Measurements from ENCODE around the gene CIB2.
A peak's percentile ranks its signal among the peaks of the same experiment; 100 is the strongest.

CIB2 gene

GRCh38 chr15:78107471-78107870, 23.8 kb downstream of the CIB2 start:
- DNase-seq (ENCODE audit: low read depth in 2 of 2): no peak

- DNase-seq (ENCODE audit: low read depth in 2 of 2): no peak
These were observed 25.6 kb downstream of the CIB2 start for GRCh38 chr15:78105476-78106241.

DNA sequence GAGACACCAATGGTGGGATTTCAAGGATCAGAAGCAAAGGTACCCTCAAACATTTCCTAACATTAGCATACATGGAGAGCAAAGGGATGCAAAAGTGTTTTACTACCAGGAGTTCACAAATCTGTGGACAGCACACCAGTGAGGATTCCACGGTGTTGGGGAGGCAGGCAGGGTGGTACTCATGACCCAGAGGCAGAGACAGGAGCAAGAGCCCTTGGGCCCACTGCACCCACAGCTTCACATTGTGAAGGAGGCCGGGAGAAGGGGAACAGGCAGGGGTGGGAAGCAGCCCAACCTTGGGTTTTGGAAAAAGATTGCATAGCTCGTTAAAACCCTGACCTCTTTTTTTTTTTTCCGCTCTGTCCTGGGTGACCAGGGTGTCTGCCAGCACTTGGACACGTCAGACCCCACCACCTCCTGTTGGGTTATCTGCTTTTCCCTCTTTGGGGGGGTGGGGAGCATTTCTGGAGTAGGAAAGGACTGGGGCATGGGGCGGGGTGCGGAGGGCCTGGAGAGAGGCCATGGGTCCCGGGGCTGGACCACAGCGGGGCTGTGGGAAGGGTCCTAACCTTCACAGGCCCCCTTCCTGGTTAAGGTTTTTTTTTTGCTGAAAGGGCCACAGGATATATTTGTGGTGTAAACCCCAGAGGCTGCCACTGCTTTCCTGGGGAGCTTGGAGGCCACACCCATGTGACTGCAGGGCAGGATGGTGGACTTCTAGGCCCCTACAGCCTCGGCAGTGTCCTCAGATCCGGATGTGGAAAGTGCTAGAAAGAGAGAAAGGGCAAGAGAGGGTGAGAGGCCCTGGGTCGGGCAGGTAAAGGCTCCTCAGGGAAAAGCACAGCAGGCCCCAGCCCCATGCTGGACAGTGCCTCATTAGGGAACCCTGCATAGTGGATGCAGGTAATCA, 26.4 kb downstream of the CIB2 start:
- no peak for DNase-seq (ENCODE audit: low read depth in 2 of 2)

- DNase-seq (ENCODE audit: low read depth in 2 of 2): no peak
These were observed 27.1 kb downstream of the CIB2 start for GRCh38 chr15:78104119-78104479.

DNA sequence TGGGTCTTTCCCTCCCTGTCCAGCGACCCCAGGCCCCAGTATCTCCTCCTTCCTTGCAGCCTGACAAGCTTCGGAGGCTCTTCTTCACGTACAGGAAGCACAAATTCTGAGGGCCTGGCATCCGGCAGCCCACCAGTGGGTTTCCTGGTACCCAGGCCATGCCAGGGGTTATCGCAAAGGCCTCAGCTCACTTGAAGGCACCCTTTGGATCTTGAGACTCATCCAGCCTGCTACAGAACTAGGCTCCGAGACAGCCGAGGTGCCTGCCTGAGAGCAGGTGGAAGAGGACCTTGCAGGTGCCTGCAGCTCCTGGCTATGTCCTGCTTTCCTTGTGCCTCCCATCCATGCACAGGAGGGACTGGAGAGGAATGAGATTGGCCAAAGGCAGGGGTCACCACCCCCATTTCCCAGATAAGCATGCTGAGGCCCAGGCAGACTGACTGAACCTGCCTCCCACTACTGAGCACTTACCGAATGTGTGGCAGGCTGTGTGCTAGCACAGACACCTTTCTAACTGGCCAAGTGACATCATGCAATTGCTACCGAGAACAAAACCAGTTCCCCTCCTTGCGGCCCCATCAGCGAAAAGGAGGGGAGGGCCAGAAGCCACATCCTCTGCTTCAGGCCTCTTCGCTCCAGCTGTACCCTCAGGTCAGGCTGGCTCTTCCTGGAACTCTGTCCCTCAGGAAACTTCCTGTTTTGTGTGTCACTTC, 27.7 kb downstream of the CIB2 start:
- DNase-seq (ENCODE audit: low read depth in 2 of 2): no peak

DNA sequence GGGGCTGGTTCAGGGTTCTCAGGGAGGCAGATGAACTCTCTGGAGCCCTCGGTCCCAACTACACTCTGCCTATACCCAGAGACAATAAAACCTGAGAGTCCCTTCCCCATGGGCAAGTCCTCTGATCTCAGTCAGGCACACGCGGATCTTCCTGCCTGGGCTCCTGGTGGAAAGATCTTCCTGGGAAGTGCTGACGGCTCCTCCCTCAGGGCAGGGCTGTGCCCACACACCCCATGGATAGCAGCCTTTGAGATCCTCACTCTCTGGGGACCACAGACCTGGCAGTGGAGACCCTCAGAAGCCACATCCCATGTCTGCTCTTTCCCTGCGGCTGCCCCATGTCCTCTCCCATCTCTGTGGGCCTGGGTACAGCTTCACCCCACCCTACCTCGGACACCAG, 28.5 kb downstream of the CIB2 start:
- DNase-seq (ENCODE audit: low read depth in 2 of 2): no peak

DNA sequence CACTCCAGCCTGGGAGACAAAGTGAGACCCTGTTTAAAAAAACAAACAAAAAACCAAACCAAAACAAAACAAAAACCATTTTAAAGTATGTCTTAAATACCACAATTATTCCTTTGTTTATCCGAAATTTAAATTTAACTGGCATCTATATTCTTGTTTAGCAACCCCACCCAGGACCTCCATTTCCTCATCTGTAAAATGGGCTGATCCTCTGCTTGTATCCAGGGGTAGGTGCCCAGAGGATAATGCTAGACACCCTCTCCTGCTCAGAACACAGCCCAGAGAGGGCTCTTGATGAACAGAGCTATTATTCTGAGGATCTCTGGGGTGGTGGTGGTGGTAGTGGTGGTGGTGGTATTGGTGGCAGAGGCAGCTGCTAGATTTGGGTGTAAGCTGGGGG, 29.0 kb downstream of the CIB2 start:
- DNase-seq (ENCODE audit: low read depth in 2 of 2): no peak

DNA sequence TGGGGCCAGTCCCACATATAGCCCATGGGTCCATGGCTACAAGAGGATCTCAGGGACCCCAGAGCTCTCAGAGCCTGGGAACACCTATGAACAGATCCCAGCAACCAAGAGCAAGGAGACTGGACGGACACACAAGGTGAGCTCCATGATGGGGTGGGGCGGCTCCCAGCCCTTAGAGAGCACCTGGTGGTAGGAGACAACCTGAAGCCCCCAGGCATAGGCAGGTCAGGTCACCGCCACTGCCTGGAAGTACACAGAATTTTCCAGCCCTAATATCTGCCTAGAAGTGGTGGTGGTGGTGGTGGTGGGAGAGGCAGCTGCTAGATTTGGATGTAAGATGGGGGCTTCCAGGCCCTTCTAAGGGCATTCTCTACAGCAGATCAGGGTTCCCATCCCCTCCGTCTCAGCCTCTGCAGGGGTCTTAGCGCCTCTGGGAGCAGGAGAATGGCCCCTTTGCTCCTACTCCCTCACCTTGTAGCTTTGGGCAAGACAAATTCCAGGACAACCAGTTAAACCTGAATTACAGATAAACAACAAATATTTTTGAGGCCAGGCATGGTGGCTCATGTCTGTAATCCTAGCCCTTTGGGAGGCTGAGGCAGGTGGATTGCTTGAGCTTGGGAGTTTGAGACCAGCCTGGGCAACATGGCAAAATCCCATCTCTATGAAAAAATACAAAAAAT, 29.7 kb downstream of the CIB2 start:
- DNase-seq (ENCODE audit: low read depth in 2 of 2): no peak

DNA sequence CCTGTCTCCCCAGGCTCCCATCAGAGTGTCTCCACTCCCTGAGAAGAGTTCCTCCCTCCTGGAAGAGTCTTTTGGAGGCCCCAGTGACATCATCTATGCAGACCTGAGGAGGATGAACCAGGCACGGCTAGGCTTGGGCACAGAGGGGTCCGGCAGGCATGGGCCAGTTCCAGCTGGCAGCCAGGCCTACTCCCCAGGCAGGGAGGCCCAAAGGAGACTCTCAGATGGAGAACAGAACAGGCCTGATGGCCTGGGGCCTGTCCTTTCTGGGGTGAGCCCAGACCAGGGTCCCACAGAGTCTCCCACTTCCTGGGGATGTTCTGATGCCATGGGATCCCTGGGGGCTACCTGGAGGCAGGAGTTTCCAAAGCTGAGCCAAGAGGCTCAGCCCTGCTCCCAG, 30.4 kb downstream of the CIB2 start:
- DNase-seq (ENCODE audit: low read depth in 2 of 2): no peak

GRCh38 chr15:78098131-78098755, 33.0 kb downstream of the CIB2 start:
- no peak for DNase-seq (ENCODE audit: low read depth in 2 of 2)

- DNase-seq (ENCODE audit: low read depth in 2 of 2): no peak
These were observed 33.6 kb downstream of the CIB2 start for GRCh38 chr15:78097667-78098066.

GRCh38 chr15:78093242-78094020, 37.8 kb downstream of the CIB2 start:
- peak; percentile 81 to 85 for DNase-seq (ENCODE audit: low read depth in 2 of 2)

- DNase-seq (ENCODE audit: low read depth in 2 of 2): no peak
These were observed 38.8 kb downstream of the CIB2 start, which contains the start of gene SH2D7 for GRCh38 chr15:78092261-78093041. Gene SH2D7, plus strand, starts transcription at chr15:78092561. Its CDS starts 24 bp downstream, at chr15:78092585.

DNA sequence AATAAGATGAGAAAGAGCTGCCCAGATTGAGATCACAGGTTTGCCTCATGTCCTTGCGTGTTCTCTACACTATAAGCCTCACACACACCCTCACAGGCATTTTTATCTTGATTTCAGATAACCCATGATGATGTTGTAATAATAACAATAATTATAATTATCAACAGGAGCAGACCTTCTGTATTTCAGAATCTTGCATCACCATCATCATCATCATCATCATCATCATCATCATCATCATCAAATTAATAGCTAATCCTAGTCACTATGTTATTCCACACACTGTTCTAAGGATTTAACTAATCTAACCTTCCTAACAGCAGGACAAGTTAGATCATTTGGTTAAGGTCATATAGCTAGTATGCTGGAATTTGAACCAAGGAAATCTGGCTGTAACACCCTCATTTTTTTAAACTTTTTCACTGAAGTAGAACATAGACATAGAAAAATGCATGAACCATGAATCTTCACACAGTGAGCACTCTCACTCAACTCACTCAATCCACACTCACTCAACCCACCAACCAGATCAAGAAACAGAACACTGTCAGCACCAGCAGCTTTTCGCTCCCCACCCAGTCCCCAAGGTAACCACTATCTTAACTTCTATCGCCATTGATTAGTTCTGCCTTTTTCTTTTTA, 40.7 kb downstream of the CIB2 start:
- DNase-seq (ENCODE audit: low read depth in 2 of 2): no peak

DNA sequence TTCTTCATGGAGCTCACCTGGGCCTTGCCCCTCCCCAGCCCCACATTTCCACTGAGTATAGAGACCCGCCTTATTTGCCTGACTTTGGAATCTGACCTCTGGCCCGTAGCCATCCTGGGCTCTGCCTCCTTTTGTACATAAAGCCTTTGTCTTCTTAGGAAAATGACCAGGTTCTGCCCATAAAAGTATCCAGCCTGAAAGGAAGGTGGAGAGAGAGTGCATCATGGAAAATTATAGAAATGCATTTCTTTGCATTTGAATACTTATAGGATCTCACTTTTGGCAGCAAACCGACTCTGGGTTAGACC, 42.5 kb downstream of the CIB2 start:
- DNase-seq (ENCODE audit: low read depth in 2 of 2): no peak

- DNase-seq (ENCODE audit: low read depth in 2 of 2): no peak
These were observed 43.1 kb downstream of the CIB2 start for GRCh38 chr15:78087951-78088772.

GRCh38 chr15:78085928-78086327, 45.3 kb downstream of the CIB2 start:
- peak; percentile 94 for DNase-seq (ENCODE audit: low read depth in 2 of 2)

DNA sequence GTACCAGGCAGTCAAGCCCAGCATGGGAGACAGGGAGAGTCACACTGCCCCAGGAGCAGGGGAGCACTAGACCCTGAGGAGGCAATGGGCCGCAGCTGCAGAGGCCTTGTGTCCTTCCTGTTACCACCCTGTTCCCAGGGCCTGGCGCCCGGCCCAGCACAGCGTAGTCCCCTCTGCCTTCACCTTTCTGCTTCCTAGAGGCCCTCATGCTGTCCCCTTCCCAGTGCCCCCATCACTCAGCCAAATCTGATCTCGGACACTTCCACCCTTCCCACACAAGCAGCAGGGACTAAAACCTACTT, 46.8 kb downstream of the CIB2 start:
- DNase-seq (ENCODE audit: low read depth in 2 of 2): no peak
